HG03103 (cell line): ENCODE measurements around the gene LAMB2.

Source experiments
- ATAC-seq: cut with Tn5 transposase; IDR thresholded peaks from one replicate; pipeline ENCODE4 v1.9.1; 2021; ENCODE audit warnings: low read depth; ENCODE audit not compliant: unreplicated experiment

Gene LAMB2

DNA sequence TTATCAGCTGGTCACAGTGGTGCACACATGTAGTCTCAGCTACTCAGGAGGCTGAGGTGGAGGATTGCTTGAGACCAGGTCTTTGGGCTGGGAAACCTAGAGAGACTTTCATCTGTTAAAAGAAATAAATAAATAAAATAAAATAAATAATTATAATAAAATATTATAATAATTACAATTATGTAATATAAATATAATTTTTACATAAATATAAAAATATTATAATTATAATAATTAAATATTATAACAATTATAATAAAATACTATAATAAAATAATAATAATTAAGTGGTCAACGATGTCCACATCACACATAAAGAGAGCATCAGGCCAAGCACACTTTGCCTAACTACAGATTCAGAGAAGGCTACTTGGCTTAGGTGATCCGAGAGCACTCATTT is 53.6 kb downstream of the LAMB2 start:
- no peak for ATAC-seq

DNA sequence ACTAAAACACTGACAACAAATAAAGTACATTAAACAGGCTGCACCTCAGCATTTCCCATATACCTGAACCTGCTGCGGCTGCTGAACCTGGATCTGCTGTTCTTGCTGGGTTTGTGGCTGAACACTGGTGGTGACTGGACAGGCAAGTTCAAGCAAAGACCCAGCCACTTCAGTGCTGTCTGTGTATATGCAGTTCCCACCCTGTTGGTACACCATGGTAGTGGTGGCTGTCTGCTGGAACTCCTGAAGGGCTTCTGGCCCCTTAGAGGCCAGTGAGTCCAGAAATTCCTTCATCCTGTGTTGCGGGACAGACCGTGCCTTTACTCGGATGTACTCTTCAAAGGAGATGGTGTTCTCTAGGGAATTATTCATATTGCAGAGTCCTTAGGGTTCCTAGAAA is 56.2 kb downstream of the LAMB2 start:
- no peak for ATAC-seq

DNA sequence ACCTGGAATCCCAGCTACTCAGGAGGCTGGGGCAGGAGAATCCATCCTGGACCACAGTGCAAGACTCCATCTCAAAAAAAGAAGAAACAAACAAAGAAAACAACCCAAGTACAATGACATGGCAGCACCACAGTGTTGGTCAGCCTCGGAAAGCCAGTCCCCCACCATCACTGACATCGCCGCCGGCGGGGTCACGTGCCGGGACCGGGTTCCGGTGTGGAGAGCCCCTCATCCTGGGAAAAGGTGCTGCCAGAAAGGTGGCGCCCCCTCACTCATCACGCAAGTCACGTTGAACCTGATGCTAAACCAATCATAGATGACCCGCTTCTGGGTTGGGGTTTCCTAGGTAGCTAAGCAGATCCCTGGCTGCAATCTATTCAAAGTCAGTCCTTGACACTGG is 56.7 kb downstream of the LAMB2 start:
- ATAC-seq = no peak
